VCaP (cell line): ENCODE measurements around the gene SLC8A1.

Experiments
- H3K27ac ChIP-seq: fragments of 450-650 bp; 2 replicates; pipeline ENCODE4 v1.5.1; 2017
- CTCF ChIP-seq: fragments of 450-650 bp; conservative IDR thresholded peaks from 2 replicates; pipeline ENCODE4 v1.5.1; 2017; ENCODE audit warnings: mild to moderate bottlenecking, moderate library complexity

The SLC8A1 gene

GRCh38 chr2:40321822-40322221 is 130.1 kb downstream of the SLC8A1 start:
- no peak for TF ChIP-seq CTCF
- H3K27ac ChIP-seq: no peak overlapping the region

GRCh38 chr2:40321016-40321623 is 130.8 kb downstream of the SLC8A1 start:
- H3K27ac ChIP-seq: no peak overlapping the region
- TF ChIP-seq CTCF: no peak

- H3K27ac ChIP-seq: no peak overlapping the region
- TF ChIP-seq CTCF: no peak
Measured at GRCh38 chr2:40318921-40319320, 133.0 kb downstream of the SLC8A1 start.

GRCh38 chr2:40317761-40318160 is 134.1 kb downstream of the SLC8A1 start:
- no peak overlapping the region for H3K27ac ChIP-seq
- TF ChIP-seq CTCF: no peak

GRCh38 chr2:40317046-40317445 is 134.8 kb downstream of the SLC8A1 start:
- no peak overlapping the region for H3K27ac ChIP-seq
- TF ChIP-seq CTCF: no peak

- no peak overlapping the region for H3K27ac ChIP-seq
Measured at GRCh38 chr2:40316620-40317019, 135.3 kb downstream of the SLC8A1 start.

GRCh38 chr2:40315683-40316082 is 136.2 kb downstream of the SLC8A1 start:
- no peak for TF ChIP-seq CTCF
- H3K27ac ChIP-seq: no peak overlapping the region

More at GRCh38 chr2:40316620-40317019, 135.3 kb downstream of the SLC8A1 start:
- no peak for TF ChIP-seq CTCF
